OCI-M2 (cell line): ENCODE results near the gene STX17.
"Not testable (repeated sequence)": the region's sequence is repeated elsewhere in the genome, so short reads cannot be mapped to it uniquely, and the experiment has no call there.

Experiments used
- DNase-seq: peaks from one replicate; lab custom pipeline; 2025; ENCODE audit not compliant: unreplicated experiment; lab: John Stamatoyannopoulos, UW

The STX17 gene

GRCh38 chr9:99966716-99967115, 60.3 kb downstream of the STX17 start:
- DNase-seq = no peak

- no peak for DNase-seq
These were observed 61.0 kb downstream of the STX17 start for GRCh38 chr9:99967457-99967856.

- no peak for DNase-seq
These were observed 64.0 kb downstream of the STX17 start for GRCh38 chr9:99970481-99970880.

- DNase-seq = no peak
These were observed 65.0 kb downstream of the STX17 start for GRCh38 chr9:99971410-99971809.

GRCh38 chr9:99973455-99973854, 67.0 kb downstream of the STX17 start:
- no peak for DNase-seq

GRCh38 chr9:99977033-99977792, 70.8 kb downstream of the STX17 start:
- DNase-seq = no peak

GRCh38 chr9:99978221-99978620, 71.8 kb downstream of the STX17 start:
- DNase-seq = no peak

- no peak for DNase-seq
These were observed 74.1 kb downstream of the STX17 start for GRCh38 chr9:99980598-99980997.

- no peak for DNase-seq
These were observed 80.2 kb downstream of the STX17 start for GRCh38 chr9:99986642-99987041.

GRCh38 chr9:99990508-99990907, 84.1 kb downstream of the STX17 start:
- DNase-seq = not testable (repeated sequence)

- no peak for DNase-seq
These were observed 91.8 kb downstream of the STX17 start for GRCh38 chr9:99998266-99998665.

- DNase-seq = no peak
These were observed 92.4 kb downstream of the STX17 start for GRCh38 chr9:99998866-99999265.

- no peak for DNase-seq
These were observed 93.3 kb downstream of the STX17 start for GRCh38 chr9:99999797-100000196.

- no peak for DNase-seq
These were observed 104.7 kb downstream of the STX17 start for GRCh38 chr9:100011062-100011681.

GRCh38 chr9:100012279-100012678, 105.8 kb downstream of the STX17 start:
- no peak for DNase-seq

GRCh38 chr9:100013573-100013972, 107.1 kb downstream of the STX17 start:
- DNase-seq = no peak

GRCh38 chr9:100014846-100015245, 108.4 kb downstream of the STX17 start:
- no peak for DNase-seq

- DNase-seq = no peak
These were observed 113.1 kb downstream of the STX17 start for GRCh38 chr9:100019541-100019940.
